HG02938 (cell line): ENCODE results near the gene LLGL2.

Experiments used
- ATAC-seq: cut with Tn5 transposase; IDR thresholded peaks from one replicate; pipeline ENCODE4 v1.9.1; 2021; ENCODE audit warnings: mild to moderate bottlenecking, moderate library complexity; ENCODE audit not compliant: unreplicated experiment

Gene LLGL2

GRCh38 chr17:75607086-75607485, 81.6 kb downstream of the LLGL2 start:
- ATAC-seq, result no peak

- ATAC-seq, result no peak
Observed at GRCh38 chr17:75610103-75610984, 84.8 kb downstream of the LLGL2 start.

GRCh38 chr17:75611851-75612429, 86.4 kb downstream of the LLGL2 start:
- ATAC-seq, result no peak

GRCh38 chr17:75612906-75613626, 87.6 kb downstream of the LLGL2 start:
- ATAC-seq, result no peak

GRCh38 chr17:75614006-75614405, 88.5 kb downstream of the LLGL2 start:
- ATAC-seq, result no peak

GRCh38 chr17:75614556-75615270, 89.2 kb downstream of the LLGL2 start:
- no peak for ATAC-seq

- ATAC-seq, result no peak
Observed at GRCh38 chr17:75615301-75615700, 89.8 kb downstream of the LLGL2 start.

GRCh38 chr17:75616521-75617122, 91.1 kb downstream of the LLGL2 start:
- ATAC-seq, result no peak

GRCh38 chr17:75617218-75617617, 91.7 kb downstream of the LLGL2 start:
- no peak for ATAC-seq

GRCh38 chr17:75617675-75618074, 92.2 kb downstream of the LLGL2 start:
- ATAC-seq, result no peak

- no peak for ATAC-seq
Observed at GRCh38 chr17:75619506-75620431, 94.3 kb downstream of the LLGL2 start.

- ATAC-seq, result no peak
Observed at GRCh38 chr17:75621489-75621888, 96.0 kb downstream of the LLGL2 start.

- no peak for ATAC-seq
Observed at GRCh38 chr17:75622076-75622475, 96.6 kb downstream of the LLGL2 start.

- ATAC-seq, result no peak
Observed at GRCh38 chr17:75622771-75623273, 97.3 kb downstream of the LLGL2 start.

- ATAC-seq, result no peak
Observed at GRCh38 chr17:75623386-75623785, 97.9 kb downstream of the LLGL2 start.

GRCh38 chr17:75624021-75624420, 98.5 kb downstream of the LLGL2 start:
- ATAC-seq, result no peak
